DMS79 (cell line): ENCODE measurements around the gene VWC2L.

Experiments
- DNase-seq: peaks from one replicate; lab custom pipeline; 2025; lab: John Stamatoyannopoulos, UW

Gene VWC2L

GRCh38 chr2:214410918-214411554 is at the start of gene VWC2L:
Gene VWC2L (plus strand): TSS chr2:214411054. CDS start chr2:214414194, 3,140 bp downstream.
- DNase-seq = no peak

DNA sequence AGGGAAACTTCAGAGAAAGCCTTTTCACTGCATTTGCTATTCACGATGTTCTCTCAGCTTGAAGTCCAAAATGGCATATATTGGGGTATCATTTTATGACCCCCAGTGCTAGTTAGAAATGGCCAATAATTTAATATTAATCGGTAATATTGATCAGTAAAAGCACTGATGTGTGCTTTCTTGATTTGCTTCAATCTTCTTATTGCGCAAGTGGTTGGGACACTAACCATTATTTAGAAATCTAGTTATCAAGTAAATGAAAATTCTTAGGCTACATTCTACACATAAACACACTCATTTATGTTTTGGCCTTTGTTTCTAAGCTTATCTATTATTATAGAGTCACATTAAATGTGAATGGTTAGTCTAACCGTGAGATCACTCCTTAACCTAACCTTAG is 49.7 kb upstream of the VWC2L start:
- DNase-seq = no peak

GRCh38 chr2:214365549-214365948 is 45.3 kb upstream of the VWC2L start:
- DNase-seq = no peak

DNA sequence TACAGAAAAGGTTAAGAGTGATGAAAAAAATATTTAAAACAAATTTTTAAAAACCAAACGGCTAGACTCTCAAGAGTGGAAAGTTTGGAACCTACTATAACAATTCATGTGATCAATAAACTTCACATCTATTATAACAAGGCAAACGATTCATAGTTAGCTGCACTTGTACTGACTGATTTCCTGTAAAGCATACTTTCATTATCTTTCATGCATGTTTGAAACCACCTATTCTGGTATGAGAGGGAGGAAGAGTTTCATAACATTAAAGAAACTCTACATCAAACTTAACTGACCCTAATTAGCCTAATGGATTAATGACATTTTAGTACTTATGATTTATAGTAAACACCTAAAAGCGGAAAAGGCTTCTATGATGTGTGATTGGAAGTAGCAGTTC is 43.7 kb upstream of the VWC2L start:
- DNase-seq = no peak

DNA sequence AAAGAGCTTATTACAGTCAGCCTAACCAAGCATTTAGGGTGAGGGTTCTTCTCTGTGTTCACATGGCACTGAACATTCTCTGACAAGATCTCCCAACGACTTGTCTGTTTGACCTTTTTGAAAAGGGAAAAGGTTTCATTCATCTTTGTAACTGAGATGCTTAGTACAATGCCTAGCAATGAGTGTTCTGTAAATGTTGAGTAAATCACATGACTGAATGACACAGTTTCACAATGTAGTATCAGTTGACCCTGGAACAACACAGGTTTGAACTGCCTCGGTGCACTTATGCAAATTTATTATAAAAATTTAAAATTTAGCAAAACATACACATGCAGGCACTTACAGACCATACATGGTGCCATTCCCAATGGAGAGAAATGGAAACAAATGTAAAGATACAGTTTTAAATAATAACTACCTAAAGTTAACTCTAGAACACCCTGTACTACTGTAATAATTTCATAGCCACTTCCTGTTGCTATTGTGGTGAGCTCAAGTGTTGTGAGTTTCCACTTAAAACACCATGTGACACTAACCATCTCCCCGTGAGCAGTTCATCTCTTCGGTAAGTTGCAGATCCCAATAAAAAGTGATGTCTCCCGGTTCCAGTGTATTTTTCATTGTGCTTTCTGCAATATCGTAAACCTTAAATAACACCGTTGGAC is 34.1 kb upstream of the VWC2L start:
- DNase-seq = no peak

DNA sequence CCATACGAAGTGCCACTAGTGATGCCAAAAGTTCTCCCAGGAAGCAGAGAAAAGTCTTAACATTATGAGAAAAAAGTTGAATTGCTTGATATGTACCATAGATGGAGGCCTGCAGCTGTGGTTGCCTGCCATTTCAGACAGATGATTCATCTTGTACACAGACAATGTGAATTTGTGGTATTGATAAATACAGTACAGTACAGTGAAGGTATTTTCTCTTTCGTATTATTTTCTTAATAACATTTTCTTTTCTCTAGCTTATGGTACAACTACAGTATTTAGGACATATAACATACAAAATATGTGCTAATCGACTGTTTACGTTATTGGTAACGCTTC is 33.6 kb upstream of the VWC2L start:
- no peak for DNase-seq

- no peak for DNase-seq
These were observed 32.3 kb upstream of the VWC2L start for GRCh38 chr2:214378455-214379103.

- DNase-seq = no peak
These were observed 31.6 kb upstream of the VWC2L start for GRCh38 chr2:214379227-214379626.

DNA sequence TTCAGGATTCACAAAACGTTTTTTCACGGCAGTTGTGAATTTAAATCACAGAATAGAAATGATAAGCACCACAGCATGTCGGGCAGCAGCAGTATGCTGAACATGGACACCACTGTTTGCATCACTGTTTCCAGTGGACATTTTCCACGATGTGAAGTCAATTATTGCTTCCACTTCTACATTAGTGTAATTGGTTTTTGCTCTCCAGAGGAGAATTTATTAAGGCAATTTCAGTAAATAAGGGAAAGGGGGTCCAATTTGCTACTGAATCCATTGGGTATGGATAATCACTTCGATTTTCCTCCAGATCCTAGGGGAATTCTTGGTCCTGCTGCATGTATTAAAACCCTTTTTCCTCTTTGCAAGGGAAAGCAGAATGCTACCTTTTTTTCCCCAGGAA is 30.2 kb upstream of the VWC2L start:
- no peak for DNase-seq

GRCh38 chr2:214382229-214382628 is 28.6 kb upstream of the VWC2L start:
- no peak for DNase-seq

DNA sequence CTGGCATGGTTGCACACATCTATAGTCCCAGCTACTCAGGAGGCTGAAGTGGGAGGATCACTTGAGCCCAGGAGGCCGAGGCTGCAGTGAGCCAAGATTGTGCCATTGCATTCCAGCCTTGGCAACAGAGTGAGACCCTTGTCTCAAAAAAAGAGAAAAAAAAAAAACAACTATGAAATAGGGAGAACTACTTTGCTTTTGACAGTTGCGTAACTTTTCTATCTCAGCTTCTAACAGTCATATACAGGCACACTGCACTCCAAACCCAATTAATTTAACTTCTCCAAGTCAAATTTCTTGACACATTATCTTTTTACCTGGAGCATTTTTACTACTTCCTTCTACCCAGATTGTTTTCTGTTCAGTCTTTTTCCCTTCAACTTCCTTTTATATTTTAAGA is 24.1 kb upstream of the VWC2L start:
- DNase-seq = no peak

- no peak for DNase-seq
These were observed 21.5 kb upstream of the VWC2L start for GRCh38 chr2:214389334-214389733.

DNA sequence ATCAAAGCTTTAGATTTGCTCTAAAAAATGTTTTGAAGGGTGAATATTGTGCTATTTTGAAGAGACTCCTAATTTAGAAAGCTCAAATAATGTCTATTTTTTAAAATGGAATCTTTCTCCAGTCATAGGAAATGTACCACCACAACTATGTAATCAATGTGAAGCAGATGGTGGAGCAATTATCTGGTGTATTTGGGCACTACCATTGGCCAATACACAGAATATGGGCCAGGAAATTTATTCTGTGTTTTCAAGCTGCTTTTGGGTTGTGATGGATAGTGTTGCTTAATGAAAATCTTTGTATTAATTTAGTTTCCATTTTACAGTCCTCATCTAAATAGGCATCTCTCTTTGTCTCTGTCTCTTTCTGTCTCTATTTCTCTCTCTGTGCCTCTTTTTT is 17.1 kb upstream of the VWC2L start:
- no peak for DNase-seq

DNA sequence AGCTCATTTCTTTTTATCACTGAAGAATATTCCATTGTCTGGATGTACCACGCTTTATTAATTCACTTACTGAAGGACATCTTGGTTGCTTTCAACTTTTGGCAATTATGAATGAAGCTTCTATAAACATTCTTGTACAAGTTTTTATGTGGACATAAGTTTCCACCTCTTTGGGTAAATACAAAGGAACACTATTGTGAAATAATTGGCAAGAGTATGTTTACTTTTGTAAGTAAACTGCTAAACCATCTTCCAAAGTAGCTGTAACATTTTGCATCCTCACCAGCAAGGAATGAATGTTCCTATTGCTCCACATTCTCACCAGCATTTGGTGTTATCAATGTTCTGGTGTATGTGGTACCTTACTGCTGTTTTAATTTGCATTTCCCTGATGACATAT is 15.8 kb upstream of the VWC2L start:
- no peak for DNase-seq

DNA sequence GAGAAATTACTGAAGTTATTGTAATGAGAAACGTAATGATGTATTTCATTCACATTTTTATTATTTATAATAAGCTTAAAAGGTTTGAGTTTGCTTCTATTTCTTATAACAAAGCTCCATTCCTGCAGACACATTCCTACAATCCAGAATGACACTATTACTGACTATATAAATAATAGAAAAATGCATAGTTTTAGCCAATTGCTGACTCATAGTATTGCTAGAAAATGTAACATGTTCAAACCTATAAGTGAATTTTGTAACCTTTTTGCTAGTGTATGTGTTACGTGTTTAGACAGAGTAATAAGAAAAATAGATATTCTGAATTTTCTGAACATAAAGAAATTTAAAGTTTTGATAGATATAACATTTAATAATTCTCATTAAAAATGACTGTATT is 9.3 kb upstream of the VWC2L start:
- DNase-seq = no peak

DNA sequence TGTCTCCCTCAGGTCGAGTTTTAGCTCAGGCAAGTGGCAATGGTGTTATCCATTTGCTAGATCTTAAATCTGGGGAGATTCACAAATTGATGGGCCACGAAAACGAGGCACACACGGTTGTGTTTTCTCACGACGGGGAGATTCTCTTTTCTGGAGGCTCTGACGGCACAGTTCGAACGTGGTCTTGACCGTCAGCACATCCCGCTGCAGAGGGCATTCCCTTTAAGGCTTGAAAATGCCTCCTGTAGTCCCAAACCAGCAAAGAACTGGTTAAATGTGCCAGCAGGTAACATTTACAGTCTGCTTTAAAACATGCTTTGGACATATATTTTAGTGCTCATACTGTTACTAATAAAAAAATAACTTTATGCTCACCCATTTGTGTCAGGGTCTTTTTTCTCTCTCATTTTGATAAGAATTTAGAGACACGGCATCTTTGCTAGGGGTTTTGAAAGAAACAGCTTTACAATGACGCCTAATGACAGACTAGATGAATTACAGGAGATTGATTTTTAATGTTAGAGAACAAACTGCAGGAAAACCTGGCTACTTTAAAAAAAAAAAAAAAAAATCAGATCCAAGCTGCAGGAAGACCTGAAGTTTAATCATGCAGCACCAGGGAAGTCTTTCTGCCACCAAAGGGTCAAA is 602 bp upstream of the VWC2L start:
- DNase-seq = no peak

GRCh38 chr2:214412679-214413078 is 1.8 kb downstream of the VWC2L start:
- no peak for DNase-seq

GRCh38 chr2:214436470-214436869 is 25.6 kb downstream of the VWC2L start:
- DNase-seq = no peak

- no peak for DNase-seq
These were observed 39.5 kb downstream of the VWC2L start for GRCh38 chr2:214450118-214450894.

GRCh38 chr2:214451516-214452275 is 40.8 kb downstream of the VWC2L start:
- DNase-seq = no peak

- DNase-seq = no peak
These were observed 54.7 kb downstream of the VWC2L start for GRCh38 chr2:214465363-214466146.
